ENCODE measurements around the gene RAD51B.

Gene RAD51B

DNA sequence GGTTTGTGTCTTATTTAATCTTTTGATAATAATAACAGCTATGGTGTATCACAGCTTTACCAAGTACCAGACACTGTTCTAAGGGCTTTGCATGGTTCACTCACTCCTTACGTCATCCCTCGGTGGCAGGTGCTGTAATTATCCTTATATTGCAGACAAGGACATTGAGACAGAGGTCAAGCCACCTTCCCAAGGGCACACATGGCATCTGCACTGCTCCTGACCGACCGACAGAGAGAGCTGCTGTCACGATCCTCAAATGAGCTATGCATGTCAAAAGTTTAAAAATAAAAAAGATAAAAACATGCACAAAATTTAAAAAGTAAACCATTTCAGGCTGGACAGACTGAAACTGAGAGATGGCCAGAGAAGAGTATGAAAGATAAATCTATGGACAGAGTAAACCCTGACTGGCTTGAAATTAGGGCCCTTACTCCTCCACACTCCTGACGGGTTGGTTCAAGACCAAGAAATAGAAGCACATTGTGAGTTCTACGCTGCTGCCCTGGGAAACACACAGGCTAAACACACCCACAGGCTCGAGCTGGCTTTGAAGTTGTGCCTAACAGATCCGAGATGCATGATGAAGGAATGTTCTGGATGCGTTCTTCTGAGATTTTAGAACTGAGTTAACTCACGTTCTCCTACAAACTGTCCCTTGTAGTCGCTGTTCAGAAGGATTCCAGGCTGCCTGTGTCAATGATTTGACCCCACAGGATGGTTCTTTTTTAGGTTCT, 704.6 kb downstream of the RAD51B start:
- DNase-seq: no peak

DNA sequence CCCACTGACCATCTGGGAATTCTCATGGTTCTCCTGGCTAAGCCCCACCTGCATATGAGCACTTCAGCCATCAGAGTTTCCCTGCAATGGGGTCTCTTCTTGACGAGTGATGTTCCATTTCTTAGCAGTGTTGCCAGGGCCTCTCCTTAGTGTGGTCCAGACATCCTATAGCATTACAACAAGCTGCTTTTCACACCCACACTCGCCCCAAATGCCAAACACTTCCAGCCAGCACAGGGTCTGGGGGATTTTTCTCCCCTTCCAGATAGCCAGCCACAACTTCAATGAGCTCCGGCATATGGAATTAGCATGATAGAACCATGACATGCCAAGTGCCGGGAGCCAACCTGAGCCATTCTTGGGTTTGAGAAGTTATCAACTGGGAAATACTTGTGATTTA, 705.9 kb downstream of the RAD51B start:
- DNase-seq: no peak

DNA sequence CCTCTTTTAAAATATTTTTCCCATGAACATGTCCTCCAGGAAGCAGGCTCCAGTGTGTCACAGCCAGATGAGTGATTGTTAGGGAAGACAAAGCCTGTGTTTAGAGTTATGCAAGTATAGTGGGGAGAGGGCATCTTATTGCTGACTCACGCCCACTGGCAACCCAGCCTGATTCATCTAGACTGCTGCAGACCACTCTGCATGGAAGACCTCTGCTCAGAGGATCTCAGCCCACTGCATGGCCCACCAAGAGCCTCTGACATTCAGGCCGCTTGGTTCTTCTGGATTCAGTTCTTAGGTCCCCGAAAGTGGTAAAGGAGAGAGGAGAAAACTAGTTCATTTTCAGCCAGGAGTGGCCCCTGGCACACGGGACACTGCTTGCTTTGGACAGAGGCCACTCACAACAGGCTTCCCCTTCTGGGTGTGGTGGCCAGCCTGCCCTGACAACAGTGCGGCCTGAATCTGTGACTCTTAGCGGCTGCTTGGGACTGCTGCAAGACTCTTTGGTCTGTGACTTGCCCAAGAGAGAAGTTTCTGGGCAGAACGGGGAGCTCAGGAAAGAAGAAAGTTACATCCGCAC, 707.0 kb downstream of the RAD51B start:
- DNase-seq: no peak

GRCh38 chr14:68527329-68527851, 707.8 kb downstream of the RAD51B start:
- no peak for DNase-seq

DNA sequence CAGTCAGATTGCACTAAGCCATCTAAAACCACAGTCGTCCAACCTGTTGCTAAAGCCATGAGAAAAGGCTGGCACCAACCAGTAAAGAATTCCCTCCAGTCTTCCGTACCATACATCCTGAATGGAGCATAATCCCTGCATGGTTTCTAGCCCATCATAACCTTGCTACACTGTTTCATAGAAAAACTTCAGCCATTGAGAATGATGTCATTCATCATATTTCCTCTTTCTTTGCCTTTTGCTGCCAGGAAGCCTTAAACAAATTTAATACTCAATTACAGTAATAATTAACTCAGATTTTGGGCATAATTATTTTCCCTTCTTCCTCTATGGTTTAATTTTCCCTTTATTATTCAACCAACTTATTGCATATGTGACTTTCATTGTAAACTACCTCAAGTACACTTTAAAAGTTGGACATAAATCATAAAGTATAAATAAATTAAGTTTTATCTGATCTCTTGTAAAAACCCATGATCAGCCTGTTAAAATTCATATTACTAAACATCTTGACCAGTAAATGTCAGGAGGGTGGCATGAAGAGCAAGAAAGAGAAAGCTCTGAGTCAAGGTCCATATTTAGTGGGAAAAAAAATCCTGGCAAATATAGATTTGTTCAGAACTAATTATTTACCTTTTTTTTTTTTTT, 708.6 kb downstream of the RAD51B start:
- no peak for DNase-seq

DNA sequence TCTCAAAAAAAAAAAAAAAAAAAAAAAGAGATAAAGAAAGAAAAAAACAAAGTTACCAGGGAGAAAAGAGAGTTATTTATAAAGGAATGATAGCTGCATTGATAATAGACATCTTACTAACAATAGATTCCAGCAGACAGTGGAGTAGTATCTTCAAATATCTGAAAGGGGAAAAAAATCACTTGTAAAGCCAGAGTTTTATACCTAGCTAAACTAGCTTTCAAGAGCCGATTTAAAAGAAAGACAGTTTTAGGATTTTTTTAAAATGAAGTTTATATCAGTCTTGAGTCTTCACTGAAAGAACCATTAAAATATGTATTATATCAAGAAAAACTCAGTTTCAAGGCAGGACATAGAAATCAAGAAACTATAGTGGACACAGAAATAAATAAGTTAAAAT, 710.9 kb downstream of the RAD51B start:
- DNase-seq: no peak

DNA sequence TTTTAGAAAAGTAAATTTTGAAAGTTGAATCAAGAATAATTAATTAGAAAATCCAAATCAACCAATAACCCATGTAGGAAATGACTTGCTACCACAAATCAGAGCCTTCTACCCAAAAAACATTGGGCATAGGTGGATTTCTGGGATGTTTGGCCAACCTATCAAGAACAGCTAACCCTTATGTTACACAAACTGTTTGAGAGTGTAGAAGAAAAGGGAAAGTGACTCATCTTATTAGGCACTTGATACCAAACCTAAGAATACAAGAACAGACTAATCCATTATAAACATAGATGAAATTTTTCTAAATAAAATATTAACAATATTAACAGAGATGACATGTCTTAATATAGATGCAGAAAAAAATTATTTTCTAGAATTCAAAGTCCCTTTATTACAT, 712.9 kb downstream of the RAD51B start:
- no peak for DNase-seq

DNA sequence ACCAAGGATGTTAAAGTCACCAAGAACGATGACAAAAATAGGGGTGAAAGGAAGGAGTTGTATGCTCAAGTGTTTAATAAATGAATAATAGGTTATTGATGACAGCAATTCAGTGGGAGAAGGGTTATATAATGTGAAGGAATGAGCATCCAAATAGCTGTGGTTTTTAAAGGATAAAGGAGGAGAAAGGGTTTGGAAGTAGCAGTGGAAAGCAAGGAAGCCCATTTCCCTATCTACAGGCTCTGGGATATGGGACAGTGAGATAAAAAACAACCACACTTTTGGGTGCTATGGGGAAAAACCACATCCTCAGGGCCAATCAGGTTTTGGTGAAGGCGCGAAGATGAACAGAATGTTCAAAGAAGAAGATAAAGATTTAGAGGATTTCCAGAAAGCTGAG, 714.7 kb downstream of the RAD51B start:
- no peak for DNase-seq

DNA sequence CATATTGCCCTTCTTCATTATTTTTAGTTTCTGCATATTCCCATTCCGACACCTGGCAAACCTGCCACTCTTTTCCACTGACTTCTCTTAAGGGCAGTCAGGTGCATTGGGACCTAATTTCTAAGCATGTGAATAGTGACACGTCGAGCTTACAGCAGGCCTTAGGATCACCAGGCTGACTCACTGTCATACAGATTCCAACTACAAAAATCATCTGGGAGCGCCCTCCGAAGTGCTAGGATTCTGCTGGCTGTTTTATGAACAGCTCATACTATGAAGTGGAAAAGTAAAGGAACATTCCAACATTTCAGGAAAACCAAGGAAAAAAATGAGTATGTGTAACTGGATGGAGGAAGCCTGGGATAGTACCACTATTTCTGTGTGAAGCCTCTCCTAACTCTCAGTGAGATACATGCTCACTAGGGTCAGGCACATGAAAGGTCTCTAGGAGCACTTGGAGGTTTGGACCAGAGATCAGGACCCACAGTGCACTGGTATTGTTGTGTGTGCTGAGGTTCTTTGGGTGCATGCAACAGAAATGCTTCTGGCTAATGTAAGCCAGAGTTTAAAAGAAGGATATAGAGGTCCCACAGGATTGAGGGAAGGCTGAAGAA, 715.9 kb downstream of the RAD51B start:
- no peak for DNase-seq

GRCh38 chr14:68536018-68536410, 716.4 kb downstream of the RAD51B start:
- no peak for DNase-seq

DNA sequence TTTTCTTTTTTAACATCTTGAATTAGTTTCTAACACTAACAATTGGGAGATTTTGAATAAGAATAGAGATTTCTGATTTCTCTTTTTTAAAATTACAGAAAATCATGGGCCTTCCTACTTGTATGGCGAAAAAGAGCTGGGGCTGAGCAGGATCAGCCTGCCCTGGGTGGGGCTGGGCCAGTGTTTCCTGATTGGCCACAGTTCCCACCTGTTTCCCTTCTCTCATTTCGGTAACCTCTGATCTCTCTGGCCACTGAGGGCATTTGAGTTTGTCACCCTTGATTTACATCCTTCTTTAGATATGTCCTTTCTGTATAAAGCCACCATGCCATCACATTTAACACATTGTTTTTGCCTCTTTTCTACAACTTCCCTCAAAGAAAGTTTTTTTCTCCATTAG, 719.1 kb downstream of the RAD51B start:
- DNase-seq: no peak

- DNase-seq: no peak
These were observed 719.7 kb downstream of the RAD51B start for GRCh38 chr14:68539241-68539737.

- DNase-seq: no peak
These were observed 720.2 kb downstream of the RAD51B start for GRCh38 chr14:68539789-68540188.

GRCh38 chr14:68541178-68541896, 721.8 kb downstream of the RAD51B start:
- DNase-seq: no peak

DNA sequence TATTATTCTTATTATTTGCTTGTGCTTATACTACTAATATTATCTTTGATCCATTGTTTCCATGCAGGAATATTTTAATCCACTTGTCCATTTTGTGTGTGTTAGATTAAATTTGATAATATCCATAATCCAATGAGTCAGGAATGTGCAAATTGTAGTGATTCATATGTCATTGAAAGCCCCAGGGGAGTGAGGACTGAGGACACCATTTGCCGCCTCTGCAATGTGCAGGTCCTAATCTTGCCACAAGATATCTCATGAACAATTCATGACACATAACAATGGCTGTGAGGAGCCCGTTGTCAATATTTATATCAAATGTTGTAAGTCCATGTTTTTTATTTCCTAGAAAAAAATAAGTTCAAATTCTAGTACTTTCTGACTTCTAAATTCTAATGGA, 722.8 kb downstream of the RAD51B start:
- no peak for DNase-seq

DNA sequence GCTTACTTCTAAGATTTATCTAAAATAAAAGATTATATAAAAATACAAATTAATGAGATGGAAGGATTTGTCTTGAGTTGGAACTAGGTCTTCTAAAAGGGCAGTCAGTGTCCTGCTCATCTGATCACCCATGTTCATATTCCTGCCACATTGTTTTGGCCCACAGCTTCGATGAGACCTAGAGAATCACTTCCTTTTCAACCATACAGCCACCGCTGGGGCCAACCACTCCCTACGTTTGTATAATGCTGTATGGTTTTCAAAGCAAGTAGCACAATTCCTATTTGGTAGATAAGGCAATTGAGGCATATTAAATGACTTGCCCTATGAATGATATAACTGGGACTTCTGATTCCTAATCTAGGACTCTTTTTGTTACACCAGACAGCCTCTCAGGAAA, 723.9 kb downstream of the RAD51B start:
- DNase-seq: no peak

DNA sequence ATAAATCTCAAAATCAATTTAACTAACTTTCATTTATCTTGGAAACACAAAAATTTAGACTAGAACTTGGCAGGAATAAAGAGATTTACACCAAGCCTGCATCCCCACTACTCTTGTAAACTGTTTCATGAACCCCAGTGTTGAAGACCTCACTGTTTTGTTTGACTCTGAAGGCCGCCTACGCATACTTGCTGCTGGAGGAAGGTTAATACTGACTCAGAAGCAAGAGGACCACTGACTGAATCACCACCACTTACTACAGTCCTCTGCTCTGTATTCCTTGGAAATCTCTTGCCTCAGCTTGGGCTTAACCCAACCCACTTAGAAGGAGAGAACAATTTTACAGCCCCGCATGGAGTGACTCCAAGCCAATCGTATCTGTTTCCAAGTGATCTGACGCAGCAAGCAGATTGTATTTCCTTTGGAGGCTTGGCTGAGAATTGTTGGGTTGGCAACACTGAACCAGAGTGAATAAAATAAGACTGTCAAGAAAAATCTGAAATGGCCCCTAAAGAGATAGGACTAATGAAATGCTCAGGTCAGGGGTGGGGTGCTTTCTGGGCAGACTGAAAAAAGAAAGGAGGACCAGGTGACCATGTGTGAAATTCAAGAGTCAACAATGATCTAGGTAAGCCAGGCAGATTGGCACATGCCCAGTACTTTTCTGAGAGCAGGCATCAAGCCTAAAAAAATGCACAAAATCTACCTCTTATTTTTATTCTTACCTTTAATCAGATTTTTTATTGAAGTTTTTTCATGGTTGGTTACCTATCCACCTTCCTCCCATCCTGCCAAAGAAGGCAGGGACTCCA, 724.7 kb downstream of the RAD51B start:
- DNase-seq: no peak

DNA sequence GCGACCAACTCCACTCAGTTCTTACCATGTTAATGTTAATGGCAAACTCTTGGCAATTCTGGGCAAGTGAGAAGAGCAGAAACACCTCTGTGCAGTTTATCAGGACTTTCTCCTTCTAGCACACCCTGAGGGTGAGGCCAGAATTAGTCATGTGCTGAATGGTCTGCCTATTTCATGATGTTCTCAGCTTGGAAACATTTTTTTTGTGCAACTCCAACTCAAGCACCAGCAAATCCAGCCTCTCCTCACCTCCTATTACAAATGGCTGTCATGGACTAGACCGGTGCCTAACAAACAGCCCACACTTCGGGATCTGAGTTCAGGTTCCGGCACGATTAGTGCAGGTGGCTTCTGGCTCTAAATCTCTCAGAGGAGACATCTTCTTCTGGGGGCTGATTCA, 727.3 kb downstream of the RAD51B start:
- no peak for DNase-seq

DNA sequence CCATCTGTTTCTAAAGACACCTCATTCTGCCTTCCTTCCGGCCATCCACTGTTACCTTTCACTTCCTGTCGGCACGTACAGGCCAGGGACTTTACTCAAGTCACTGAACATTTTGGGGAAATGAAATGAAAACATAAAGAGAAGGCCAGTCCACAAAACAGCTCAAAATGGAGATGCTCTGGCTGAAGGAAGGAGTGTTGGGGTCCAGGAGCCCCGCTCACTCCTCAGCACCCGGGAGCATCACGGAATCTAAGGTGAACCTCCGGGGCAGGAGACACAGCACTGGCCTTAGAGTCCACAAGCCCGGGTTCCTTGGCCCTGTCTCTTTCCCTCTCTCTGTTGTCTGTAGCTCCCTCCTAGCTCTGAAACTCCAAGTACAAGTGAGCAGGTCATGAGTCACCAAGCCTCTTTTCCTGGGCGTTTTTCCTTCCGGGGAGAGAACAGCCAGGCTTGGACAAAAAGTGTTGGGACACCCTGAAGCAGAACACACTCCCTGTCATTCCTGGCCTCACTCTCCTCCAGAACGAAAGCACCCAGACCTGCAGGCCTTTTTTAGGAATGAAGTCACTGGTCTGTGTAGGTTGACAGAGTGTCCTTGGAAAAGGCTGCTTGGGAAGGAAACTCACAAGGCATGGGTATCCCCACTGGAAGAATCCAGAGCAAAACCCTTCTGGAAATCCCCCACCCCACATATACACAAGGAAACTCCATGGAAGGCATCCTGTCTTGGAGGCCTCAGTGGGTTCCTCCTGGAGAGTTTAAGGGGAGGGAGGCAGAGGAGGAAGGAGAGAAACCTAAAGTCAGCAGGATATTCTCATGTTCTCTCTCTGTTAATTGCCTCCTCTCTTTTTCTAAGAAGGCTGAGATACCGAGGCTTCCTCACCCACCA, 728.0 kb downstream of the RAD51B start:
- no peak for DNase-seq

DNA sequence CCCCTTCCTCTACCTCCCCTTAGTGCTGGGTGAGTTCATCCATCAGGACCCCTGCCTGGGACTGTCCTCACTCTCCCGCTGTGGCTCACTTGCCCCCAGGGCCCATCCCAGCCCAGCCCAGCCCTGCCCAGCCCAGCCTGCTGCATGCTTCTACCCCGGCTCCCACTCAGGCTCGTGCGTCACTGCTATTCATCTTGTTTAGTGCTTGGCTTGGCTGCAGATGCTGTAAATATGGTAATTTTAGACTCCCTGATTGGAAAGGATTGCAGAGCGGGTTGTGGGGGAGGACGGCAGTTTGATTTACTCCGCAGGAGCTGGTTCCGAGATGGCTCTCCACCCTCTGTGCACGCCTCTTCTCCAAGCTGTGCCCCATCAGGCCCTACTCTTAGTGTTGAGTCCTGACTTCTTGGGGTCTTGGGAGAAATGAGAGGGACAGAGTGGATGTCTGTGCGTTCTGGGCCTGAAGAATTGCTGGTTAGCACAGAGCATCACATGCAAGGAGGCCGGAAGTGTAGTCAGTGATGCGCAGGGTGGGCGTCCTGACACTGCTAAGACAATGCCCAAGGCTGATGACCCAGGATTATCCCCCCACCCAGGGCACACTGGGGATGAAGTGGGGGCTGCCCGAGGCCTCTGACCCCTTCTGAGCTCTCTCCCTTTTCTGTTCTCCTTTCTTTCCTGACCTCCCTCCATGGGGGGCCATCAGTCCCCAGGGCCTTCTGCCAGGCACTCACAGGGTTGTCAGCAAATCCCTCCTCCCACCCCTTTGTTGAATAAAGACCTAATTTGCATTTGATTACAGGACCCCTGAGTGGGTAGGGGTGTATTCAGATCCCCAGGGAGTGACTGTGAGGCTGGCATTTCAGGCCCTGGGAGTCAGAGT, 728.9 kb downstream of the RAD51B start:
- no peak for DNase-seq

All from NCI-H524 treated with DMSO at 0.1 percent for 48 hours (cell line).